GM21447 (cell line): Measurements from ENCODE around the gene TBC1D22A.

Source experiments
- ATAC-seq: cut with Tn5 transposase; IDR thresholded peaks from one replicate; pipeline ENCODE4 v1.9.1; 2021; ENCODE audit not compliant: unreplicated experiment

Gene TBC1D22A

GRCh38 chr22:47190957-47191670 lies 428.7 kb downstream of the TBC1D22A start:
- no peak for ATAC-seq

- no peak for ATAC-seq
These were observed 429.5 kb downstream of the TBC1D22A start for GRCh38 chr22:47191671-47192650.

- no peak for ATAC-seq
These were observed 430.4 kb downstream of the TBC1D22A start for GRCh38 chr22:47192651-47193437.

GRCh38 chr22:47193606-47194329 lies 431.3 kb downstream of the TBC1D22A start:
- no peak for ATAC-seq

- no peak for ATAC-seq
These were observed 432.2 kb downstream of the TBC1D22A start for GRCh38 chr22:47194476-47195155.

- ATAC-seq: no peak
These were observed 432.7 kb downstream of the TBC1D22A start for GRCh38 chr22:47195156-47195483.

- ATAC-seq: no peak
These were observed 433.2 kb downstream of the TBC1D22A start for GRCh38 chr22:47195484-47196165.

- no peak for ATAC-seq
These were observed 433.9 kb downstream of the TBC1D22A start for GRCh38 chr22:47196166-47196849.

- ATAC-seq: no peak
These were observed 434.7 kb downstream of the TBC1D22A start for GRCh38 chr22:47196881-47197772.

GRCh38 chr22:47197773-47198500 lies 435.5 kb downstream of the TBC1D22A start:
- no peak for ATAC-seq

GRCh38 chr22:47198801-47199251 lies 436.4 kb downstream of the TBC1D22A start:
- ATAC-seq: no peak

GRCh38 chr22:47199261-47199978 lies 437.0 kb downstream of the TBC1D22A start:
- no peak for ATAC-seq

GRCh38 chr22:47199979-47200272 lies 437.5 kb downstream of the TBC1D22A start:
- no peak for ATAC-seq

GRCh38 chr22:47200273-47201051 lies 438.0 kb downstream of the TBC1D22A start:
- ATAC-seq: no peak

GRCh38 chr22:47201186-47201995 lies 438.9 kb downstream of the TBC1D22A start:
- ATAC-seq: no peak
